Activated CD8-positive, alpha-beta memory T cell treated with anti-CD3 and anti-CD28 coated beads for 4 hours (primary cell): ENCODE data around the gene ARHGAP33.

Source experiments
- DNase-seq, 2 donors: peaks; one replicate each; pipeline ENCODE4 v3.0.0-alpha.2; 2020; ENCODE audit warnings: low read depth in 2 of 2

ARHGAP33 gene, protein sequence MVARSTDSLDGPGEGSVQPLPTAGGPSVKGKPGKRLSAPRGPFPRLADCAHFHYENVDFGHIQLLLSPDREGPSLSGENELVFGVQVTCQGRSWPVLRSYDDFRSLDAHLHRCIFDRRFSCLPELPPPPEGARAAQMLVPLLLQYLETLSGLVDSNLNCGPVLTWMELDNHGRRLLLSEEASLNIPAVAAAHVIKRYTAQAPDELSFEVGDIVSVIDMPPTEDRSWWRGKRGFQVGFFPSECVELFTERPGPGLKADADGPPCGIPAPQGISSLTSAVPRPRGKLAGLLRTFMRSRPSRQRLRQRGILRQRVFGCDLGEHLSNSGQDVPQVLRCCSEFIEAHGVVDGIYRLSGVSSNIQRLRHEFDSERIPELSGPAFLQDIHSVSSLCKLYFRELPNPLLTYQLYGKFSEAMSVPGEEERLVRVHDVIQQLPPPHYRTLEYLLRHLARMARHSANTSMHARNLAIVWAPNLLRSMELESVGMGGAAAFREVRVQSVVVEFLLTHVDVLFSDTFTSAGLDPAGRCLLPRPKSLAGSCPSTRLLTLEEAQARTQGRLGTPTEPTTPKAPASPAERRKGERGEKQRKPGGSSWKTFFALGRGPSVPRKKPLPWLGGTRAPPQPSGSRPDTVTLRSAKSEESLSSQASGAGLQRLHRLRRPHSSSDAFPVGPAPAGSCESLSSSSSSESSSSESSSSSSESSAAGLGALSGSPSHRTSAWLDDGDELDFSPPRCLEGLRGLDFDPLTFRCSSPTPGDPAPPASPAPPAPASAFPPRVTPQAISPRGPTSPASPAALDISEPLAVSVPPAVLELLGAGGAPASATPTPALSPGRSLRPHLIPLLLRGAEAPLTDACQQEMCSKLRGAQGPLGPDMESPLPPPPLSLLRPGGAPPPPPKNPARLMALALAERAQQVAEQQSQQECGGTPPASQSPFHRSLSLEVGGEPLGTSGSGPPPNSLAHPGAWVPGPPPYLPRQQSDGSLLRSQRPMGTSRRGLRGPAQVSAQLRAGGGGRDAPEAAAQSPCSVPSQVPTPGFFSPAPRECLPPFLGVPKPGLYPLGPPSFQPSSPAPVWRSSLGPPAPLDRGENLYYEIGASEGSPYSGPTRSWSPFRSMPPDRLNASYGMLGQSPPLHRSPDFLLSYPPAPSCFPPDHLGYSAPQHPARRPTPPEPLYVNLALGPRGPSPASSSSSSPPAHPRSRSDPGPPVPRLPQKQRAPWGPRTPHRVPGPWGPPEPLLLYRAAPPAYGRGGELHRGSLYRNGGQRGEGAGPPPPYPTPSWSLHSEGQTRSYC

DNA sequence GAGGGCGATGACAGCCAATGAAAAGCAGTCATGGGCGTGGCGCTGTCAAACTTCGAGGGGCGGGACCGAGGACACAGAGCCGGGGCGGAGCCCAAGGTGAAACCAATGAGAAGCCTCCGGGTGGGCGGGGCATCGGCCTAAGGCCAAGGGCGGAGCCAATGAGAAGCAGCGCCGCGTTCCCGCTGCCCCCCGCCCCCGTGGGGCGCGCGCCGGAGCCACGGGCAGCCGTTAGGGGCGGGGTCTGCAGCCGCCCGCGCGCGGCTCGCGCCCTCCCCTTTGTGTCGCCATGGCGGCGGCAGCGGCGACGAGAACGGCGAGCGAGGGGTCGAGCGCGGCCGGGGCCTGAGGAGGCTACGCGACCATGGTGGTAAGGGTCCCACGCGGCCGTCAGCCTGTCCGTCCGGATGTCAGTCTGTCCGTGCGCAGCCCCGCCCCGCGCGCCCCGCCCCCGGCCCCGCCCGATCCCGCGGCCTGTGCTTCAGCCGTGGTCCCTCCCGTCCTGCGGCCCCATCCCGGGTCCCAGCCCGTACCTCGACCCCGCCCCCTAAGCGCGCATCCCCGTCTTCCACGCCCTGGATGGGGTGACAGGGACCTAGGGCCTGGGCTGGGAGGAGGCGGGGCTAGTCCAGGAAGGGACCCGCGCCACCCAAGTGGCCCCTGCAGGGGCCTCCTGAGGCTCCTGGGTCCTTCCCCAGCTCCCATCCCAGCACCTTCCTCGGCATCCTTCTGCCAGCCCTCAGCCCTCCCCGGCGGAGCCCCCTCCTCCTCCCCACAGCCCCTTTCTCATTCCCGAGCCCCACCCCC is at the start of gene ARHGAP33:
Gene ARHGAP33, plus strand, starts transcription at position 267 of the 804 bp plus-strand sequence. Its CDS starts 95 bp downstream, at position 362.
- peak; percentile 97 for DNase-seq

DNA sequence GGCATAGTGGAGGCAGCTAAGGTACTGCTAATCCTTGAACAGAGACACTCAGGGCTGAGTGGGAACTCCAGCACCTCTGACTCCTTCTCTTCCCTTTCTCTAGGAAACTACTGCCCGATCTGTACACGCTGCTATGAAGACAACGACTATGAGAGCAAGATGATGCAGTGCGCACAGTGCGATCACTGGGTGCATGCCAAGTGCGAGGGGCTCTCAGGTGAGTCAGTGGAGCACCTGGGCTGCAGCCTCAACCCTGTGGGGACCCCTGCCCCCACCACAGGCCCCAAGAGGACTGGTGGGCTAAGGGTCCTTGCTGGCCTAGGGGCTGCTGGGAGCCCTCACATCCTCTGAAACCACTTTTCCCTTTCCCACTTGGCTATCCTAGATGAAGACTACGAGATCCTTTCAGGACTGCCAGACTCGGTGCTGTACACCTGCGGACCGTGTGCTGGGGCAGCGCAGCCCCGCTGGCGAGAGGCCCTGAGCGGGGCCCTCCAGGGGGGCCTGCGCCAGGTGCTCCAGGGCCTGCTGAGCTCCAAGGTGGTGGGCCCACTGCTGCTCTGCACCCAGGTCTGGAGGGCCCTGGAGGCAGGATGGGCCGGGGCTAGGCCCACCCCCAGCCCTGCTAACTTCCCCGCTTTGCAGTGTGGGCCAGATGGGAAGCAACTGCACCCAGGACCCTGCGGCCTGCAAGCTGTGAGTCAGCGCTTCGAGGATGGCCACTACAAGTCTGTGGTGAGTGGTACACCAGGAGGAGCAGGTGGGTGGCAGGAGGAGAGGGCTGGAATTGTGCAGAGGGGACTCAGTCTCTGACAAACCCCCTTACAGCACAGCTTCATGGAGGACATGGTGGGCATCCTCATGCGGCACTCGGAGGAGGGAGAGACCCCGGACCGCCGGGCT is 48.1 kb upstream of the ARHGAP33 start:
- DNase-seq: no peak

DNA sequence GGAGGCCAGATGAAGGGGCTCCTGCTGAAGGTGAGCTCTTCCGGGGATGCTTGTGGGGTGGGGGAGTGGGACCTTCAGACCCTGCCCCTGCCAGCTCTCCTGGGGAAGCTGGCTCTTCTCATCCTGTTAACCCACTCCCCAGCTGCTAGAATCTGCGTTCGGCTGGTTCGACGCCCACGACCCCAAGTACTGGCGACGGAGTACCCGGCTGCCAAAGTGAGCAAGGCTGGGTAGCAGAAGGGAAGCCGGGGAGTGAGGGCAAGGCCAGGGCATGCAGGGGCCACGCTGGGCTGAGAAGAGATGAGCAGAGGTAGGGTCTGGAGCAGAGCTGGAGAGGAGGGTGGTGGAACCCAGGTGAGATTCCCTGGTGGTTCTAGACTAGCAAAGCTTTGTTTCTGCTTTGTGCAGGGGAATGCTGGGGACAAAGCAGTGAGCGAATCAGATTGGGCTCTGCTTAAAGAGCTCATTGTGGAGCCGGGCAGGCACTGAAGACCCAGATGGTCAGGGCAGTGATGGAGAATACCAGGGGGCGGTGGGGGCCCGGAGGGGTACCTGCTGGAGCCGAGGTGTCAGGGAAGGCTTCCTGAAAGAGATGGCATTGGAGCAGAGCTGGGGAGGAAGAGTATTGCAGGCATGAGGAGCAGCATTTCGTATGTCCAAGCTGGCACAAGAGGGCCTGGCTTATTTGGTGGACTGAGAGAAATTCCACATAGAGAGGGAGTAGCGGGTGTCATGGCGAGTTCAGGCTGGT is 47.2 kb upstream of the ARHGAP33 start:
- no peak for DNase-seq

DNA sequence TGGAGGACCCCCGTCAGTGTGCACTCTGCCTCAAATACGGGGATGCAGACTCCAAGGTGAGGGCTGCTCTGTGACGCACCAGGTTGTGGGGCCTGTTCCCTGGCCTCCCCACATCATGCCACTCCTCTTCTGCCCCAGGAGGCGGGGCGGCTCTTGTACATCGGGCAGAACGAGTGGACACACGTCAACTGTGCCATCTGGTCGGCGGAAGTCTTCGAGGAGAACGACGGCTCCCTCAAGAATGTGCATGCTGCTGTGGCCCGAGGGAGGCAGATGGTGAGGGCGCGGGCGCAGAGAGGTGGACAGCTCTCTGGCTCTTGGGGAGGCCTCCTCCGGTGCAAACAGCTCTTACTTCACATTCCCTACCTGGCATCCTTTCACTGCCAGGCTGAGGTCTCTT is 46.3 kb upstream of the ARHGAP33 start:
- no peak for DNase-seq

DNA sequence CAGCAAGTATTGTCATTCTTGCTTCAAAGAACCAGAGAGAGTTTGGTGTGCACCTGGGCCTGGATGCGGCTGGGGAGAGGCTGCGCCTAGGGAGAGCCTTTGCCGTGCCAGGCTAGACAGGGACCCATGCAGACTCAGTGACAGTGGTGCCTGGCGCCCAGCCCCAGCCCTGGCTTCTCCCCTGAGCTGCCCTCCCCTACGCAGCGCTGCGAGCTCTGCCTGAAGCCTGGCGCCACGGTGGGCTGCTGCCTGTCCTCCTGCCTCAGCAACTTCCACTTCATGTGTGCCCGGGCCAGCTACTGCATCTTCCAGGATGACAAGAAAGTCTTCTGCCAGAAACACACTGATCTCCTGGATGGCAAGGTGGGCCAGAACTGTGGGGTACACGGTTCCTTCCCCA is 45.6 kb upstream of the ARHGAP33 start:
- no peak for DNase-seq

DNA sequence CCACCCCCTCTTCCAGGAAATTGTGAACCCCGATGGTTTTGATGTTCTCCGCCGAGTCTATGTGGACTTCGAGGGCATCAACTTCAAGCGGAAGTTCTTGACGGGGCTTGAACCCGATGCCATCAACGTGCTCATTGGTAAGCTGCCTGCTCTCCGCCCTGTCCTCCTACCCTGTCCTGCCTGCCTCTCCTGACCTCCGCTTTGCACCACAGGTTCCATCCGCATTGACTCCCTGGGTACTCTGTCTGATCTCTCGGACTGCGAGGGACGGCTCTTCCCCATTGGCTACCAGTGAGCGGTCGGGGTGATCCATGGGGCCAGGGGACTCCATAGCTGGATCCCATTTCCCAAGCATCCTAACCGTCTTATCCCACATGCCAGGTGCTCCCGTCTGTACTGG is 45.0 kb upstream of the ARHGAP33 start:
- no peak for DNase-seq

DNA sequence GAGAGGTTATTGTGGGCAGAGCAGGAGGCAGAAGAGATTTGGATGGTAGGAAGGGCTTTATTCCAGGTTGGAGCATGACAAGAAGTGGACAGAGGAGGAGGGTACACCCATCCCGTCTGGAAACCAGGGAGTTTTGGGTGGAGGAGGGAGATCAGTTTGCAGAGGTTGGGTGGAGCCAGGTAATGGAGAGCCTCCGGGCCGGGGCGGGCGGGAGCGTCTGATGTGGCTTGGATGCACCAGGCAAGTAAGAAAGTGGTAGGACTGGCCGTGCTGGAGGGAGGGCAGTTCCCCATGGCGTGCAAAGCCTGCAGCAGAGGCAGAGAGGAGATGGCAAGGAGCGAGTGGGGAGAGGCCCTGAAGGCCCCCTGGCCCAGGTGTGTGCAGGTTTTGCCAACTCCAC is 44.0 kb upstream of the ARHGAP33 start:
- DNase-seq: no peak

DNA sequence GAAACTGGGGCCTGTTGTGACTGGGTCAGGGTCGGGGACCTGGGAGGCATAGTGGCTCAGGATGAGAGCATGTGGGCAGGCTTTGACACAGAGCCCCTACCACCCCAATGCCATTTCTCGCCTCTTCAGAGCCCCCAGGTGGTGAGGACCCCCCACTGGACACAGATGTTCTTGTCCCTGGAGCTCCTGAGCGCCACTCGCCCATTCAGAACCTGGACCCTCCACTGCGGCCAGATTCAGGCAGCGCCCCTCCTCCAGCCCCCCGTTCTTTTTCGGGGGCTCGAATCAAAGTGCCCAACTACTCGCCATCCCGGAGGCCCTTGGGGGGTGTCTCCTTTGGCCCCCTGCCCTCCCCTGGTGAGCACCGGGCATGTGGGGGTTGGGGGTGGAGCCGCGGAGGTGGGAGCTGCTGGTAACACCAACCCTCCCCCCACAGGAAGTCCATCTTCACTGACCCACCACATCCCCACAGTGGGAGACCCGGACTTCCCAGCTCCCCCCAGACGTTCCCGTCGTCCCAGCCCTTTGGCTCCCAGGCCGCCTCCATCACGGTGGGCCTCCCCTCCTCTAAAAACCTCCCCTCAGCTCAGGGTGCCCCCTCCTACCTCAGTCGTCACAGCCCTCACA is 43.5 kb upstream of the ARHGAP33 start:
- no peak for DNase-seq

DNA sequence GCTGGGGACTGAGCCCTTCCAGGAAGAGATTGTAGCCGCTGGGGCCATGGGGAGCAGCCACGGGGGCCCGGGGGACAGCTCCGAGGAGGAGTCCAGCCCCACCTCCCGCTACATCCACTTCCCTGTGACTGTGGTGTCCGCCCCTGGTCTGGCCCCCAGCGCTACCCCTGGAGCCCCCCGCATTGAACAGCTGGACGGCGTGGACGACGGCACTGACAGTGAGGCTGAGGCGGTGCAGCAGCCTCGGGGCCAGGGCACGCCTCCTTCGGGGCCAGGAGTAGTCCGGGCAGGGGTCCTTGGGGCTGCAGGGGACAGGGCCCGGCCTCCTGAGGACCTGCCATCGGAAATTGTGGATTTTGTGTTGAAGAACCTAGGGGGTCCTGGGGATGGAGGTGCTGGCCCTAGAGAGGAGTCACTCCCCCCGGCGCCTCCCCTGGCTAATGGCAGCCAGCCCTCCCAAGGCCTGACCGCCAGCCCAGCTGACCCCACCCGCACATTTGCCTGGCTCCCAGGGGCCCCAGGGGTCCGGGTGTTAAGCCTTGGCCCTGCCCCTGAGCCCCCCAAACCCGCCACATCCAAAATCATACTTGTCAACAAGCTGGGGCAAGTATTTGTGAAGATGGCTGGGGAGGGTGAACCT is 42.7 kb upstream of the ARHGAP33 start:
- no peak for DNase-seq

DNA sequence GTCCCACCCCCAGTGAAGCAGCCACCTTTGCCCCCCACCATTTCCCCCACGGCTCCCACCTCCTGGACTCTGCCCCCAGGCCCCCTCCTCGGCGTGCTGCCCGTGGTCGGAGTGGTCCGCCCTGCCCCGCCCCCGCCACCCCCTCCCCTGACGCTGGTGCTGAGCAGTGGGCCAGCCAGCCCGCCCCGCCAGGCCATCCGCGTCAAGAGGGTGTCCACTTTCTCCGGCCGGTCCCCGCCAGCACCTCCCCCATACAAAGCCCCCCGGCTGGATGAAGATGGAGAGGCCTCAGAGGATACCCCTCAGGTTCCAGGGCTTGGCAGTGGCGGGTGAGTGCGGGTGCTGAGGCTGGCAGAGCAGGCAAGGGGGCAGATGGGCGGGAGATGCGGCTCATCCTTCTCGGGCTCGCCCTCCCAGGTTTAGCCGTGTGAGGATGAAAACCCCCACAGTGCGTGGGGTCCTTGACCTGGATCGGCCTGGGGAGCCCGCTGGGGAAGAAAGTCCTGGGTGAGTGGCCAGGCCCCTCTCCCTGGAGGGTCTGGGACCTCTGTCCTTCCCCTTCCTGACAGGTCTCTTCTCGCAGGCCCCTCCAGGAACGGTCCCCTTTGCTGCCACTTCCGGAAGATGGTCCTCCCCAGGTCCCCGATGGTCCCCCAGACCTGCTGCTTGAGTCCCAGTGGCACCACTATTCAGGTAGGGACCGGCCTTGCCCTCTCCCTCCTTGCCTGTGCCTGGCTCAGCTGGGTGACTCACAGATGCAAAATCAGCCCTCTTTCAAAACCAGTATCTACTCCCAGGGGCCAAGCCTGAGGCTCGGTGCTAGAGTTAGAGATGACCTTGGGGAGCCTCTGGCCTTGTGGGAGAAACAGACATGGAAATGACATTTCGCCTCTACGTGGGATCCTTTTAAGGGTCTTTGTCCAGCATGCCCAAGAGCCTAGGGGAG is 41.9 kb upstream of the ARHGAP33 start:
- no peak for DNase-seq

DNA sequence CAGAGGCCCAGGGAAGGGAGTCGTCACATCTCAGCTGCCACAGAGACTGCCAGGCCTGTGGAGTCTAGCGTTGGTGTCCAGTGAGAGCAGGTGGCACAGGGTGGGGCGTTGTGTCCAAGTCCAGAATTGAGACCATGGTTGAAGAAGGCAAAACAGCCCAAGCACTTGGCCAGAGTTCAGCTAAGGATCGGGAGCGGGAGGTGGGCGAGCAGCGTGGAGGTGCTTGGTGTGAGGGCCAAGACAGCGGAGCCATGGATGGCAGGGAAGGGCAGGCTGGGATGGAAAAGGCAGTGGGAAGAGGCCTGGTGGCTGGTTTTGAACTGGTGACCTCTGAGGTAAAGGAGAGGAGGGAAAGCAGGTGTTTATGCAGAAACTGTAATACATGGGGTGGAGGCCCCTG is 41.1 kb upstream of the ARHGAP33 start:
- DNase-seq: no peak

DNA sequence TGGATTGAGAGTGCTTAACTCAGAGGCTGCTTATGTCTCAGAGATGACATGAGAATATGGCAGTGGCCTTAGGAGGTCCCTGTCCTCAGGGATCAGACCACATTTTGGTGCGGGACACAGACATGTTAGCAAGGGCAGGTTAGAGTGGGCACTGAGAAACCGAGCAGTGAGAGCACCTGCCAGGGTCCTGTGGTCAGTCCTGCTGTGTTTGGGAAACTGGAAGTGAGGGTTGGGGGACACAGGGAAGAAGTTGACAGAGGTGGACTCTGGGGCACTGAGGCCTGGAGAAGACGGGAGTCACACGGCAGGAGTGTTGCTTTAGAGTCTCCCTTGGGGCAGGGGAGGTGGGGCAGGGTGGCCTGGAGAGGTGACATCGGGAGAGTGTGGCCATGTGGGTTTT is 40.5 kb upstream of the ARHGAP33 start:
- DNase-seq: no peak

DNA sequence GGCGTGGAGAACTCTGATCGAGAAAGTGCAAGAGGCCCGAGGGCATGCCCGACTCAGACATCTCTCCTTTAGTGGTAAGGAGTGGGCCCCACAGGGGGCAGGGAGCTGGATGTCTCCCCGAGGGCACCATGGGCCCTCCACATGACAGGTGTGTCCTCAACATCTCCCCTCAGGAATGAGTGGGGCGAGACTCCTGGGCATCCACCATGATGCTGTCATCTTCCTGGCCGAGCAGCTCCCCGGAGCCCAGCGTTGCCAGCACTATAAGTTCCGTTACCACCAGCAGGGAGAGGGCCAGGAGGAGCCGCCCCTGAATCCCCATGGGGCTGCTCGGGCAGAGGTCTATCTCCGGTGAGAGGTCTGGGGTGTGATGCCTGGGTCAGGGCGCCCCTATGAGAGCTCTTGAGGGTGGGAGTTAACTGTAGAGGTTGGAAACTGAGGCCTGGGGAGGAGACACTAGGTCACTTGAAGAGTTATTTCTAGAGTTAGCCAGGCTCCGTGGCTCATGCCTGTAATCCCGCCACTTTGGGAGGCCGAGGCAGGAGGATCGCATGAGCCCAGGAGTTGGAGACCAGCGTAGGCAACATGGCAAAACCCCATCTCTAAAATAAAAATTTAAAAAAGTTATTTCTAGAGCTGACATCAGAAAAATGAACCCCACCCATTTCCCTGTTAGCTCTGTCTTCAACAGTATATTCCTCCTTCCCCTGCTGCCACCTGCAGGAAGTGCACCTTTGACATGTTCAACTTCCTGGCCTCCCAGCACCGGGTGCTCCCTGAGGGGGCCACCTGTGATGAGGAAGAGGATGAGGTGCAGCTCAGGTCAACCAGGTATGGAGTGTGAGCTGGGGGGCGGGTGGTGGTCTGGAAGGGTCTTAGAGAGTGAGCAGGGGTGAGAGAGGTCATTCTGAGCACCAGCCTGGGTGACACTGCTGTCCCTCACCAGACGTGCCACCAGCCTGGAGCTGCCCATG is 38.2 kb upstream of the ARHGAP33 start:
- DNase-seq: no peak

DNA sequence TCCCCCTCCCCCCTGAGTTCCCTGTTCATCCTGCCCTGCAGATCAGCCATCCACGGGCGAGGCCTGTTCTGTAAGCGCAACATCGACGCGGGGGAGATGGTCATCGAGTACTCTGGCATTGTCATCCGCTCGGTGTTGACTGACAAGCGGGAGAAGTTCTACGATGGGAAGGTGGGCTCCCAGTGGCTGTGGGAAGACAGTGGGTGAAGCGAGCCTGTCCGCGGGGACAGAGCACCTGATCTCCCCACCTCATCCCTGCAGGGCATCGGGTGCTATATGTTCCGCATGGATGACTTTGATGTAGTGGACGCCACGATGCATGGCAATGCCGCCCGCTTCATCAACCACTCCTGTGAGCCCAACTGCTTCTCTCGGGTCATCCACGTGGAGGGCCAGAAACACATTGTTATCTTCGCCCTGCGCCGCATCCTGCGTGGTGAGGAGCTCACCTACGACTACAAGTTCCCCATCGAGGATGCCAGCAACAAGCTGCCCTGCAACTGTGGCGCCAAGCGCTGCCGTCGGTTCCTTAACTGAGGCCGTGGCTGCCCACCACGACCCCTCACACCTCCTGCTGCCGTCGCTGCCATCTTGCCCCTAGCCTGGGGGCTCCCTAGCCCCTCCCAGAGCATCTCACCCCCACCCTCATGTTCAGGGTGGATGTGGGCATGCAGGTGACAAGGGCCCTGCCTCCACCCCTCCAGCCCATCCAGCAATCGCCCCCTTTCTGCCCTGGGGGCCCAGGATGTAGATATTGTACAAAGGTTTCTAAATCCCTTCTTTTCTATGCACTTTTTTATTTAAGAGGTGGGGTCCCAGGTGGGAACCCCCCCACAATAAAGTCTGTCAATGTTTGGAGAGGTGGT is 37.1 kb upstream of the ARHGAP33 start:
- DNase-seq: no peak

DNA sequence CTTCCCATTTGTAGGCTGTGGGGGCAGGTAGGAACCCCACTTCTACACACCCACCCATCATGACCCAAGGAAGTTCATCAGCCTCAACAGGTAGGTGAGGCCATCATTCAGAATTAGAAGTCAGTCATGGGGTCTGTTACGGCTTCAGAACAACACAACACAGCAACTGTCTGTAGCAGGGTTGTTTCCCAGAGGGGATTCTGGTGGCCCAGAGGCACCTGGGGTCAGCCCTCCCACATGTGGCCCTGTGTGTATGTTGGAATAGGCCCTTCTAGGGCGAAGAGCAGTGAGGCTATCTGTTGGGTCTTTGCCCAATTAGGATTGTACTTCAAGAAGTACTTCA is 36.5 kb upstream of the ARHGAP33 start:
- no peak for DNase-seq
